ENCODE measurements around the gene XPR1. TPM values are rescaled to one million over a fixed set of nuclear protein-coding genes. Genes with fewer than 3 reads are reported as not detected.

XPR1 gene
- total and polyA plus RNA-seq, 2 donors: 9.5 to 10.3 TPM

DNA sequence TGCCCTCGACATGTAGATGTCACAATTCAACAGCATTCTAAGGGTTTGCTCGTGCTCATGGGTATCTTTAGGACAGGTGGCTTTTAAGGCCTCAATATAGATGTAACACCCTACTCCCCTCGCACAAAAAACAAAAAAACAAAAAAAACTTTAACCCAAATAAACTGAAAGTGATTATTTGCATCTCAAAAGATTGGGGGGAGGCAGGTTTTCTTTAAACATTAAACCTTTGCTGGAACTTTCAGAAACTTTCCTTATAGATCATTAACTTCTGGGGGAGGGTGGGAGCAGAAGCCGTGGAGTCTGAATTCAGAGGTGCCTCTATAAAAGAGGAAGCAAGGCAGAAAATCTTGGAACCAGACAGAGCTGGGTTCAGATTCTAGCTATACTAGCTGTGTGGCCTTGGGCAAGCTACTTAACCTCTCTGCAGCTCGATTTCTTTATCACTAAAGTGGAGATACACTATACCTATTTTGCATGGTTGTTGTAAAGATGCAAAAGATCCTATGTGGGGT is 277.7 kb downstream of the XPR1 start:
- Histone ChIP-seq H3K4me3 (ENCODE audit: low read length in 2 of 2) (no peak overlapping the region), H3K4me1 (ENCODE audit: control insufficient read depth in 2 of 2, insufficient read depth in 2 of 2, low read length in 2 of 2) (peaks cover 16 to 21% of the 10 kb centered on the region in 2 donors), H3K9me3 (ENCODE audit: control insufficient read depth in 2 of 2, insufficient read depth in 1 of 2, low read length in 1 of 2) (no peaks in the 10 kb centered on the region), H3K36me3 (ENCODE audit: control insufficient read depth in 2 of 2, insufficient read depth in 2 of 2, low read length in 1 of 2) (no peaks in the 10 kb centered on the region), H3K27me3 (ENCODE audit: control insufficient read depth in 2 of 2, insufficient read depth in 1 of 2, low read length in 1 of 2) (peaks cover 28 to 40% of the 10 kb centered on the region in 2 donors), H3K27ac (ENCODE audit: low read depth in 1 of 2, low read length in 1 of 2) (no peak overlapping the region)
- WGBS: 81% methylated on average over 5 of the region's 5 CpGs
- no peak for DNase-seq (ENCODE audit: low read depth in 6 of 9, low spot score in 9 of 9)

GRCh38 chr1:180911640-180912191 is 279.9 kb downstream of the XPR1 start:
- WGBS: 41% methylated on average over 17 of the region's 17 CpGs
- Histone ChIP-seq H3K36me3 (ENCODE audit: control insufficient read depth in 2 of 2, insufficient read depth in 2 of 2, low read length in 1 of 2) (no peaks in the 10 kb centered on the region), H3K27me3 (ENCODE audit: control insufficient read depth in 2 of 2, insufficient read depth in 1 of 2, low read length in 1 of 2) (peaks cover 30 to 58% of the 10 kb centered on the region in 2 donors), H3K27ac (ENCODE audit: low read depth in 1 of 2, low read length in 1 of 2) (peak overlapping the region in 1 of 2 donors; percentile 13), H3K4me3 (ENCODE audit: low read length in 2 of 2) (peak overlapping the region; percentile 32 to 56), H3K4me1 (ENCODE audit: control insufficient read depth in 2 of 2, insufficient read depth in 2 of 2, low read length in 2 of 2) (peaks cover 16 to 21% of the 10 kb centered on the region in 2 donors), H3K9me3 (ENCODE audit: control insufficient read depth in 2 of 2, insufficient read depth in 1 of 2, low read length in 1 of 2) (no peaks in the 10 kb centered on the region)
- no peak for DNase-seq (ENCODE audit: low read depth in 6 of 9, low spot score in 9 of 9)

DNA sequence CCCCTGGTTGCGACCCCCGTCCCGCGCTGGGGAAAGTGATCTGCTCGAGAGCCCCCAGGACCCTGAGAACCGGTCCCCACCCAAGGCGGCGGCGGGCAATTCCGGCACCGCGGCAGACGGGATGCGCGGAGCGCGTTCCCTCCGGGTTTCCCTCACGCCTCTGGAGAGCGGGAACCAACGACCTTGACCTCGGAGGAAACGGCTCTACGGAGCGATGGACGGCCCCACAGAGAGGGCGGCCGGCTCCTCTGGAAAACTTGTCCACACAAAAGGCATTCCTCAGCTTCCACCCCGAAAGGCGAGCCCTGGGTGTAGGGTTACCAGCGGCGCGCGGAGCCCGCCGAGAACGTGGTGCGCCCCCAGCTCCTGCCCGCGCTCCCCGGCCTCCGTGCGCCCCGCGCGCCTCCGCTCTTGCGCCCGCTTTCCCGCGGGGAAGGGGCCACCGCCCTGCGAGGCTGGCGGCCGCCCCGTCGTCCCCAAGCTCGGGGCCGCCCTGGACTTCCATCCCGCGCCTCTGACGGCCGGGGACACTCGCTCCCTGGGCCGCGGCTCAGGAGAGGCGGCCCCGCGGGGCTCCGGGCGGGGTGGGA is 280.5 kb downstream of the XPR1 start:
- Histone ChIP-seq H3K4me1 (ENCODE audit: control insufficient read depth in 2 of 2, insufficient read depth in 2 of 2, low read length in 2 of 2) (peaks cover 19 to 23% of the 10 kb centered on the region in 2 donors), H3K36me3 (ENCODE audit: control insufficient read depth in 2 of 2, insufficient read depth in 2 of 2, low read length in 1 of 2) (no peaks in the 10 kb centered on the region), H3K27ac (ENCODE audit: low read depth in 1 of 2, low read length in 1 of 2) (no peak overlapping the region), H3K27me3 (ENCODE audit: control insufficient read depth in 2 of 2, insufficient read depth in 1 of 2, low read length in 1 of 2) (peaks cover 30 to 61% of the 10 kb centered on the region in 2 donors), H3K4me3 (ENCODE audit: low read length in 2 of 2) (peak overlapping the region; percentile 32 to 56), H3K9me3 (ENCODE audit: control insufficient read depth in 2 of 2, insufficient read depth in 1 of 2, low read length in 1 of 2) (no peaks in the 10 kb centered on the region)
- no peak for DNase-seq (ENCODE audit: low read depth in 6 of 9, low spot score in 9 of 9)
- 1% methylated on average over 71 of the region's 71 CpGs for WGBS

GRCh38 chr1:180912801-180913565 is 281.2 kb downstream of the XPR1 start, which contains the start of gene KIAA1614:
TSS of gene KIAA1614 (plus strand) at chr1:180912897. CDS start at chr1:180913244, 347 bp downstream.
- Histone ChIP-seq H3K4me1 (ENCODE audit: control insufficient read depth in 2 of 2, insufficient read depth in 2 of 2, low read length in 2 of 2) (peaks cover 26% of the 10 kb centered on the region in 2 donors), H3K27me3 (ENCODE audit: control insufficient read depth in 2 of 2, insufficient read depth in 1 of 2, low read length in 1 of 2) (peaks cover 30 to 65% of the 10 kb centered on the region in 2 donors), H3K27ac (ENCODE audit: low read depth in 1 of 2, low read length in 1 of 2) (peak within 1 kb of the TSS in 1 of 2 donors; percentile 13), H3K36me3 (ENCODE audit: control insufficient read depth in 2 of 2, insufficient read depth in 2 of 2, low read length in 1 of 2) (no peaks in the 10 kb centered on the region), H3K4me3 (ENCODE audit: low read length in 2 of 2) (peak within 1 kb of the TSS; percentile 32 to 56), H3K9me3 (ENCODE audit: control insufficient read depth in 2 of 2, insufficient read depth in 1 of 2, low read length in 1 of 2) (no peaks in the 10 kb centered on the region)
- 13% methylated on average over 76 of the region's 76 CpGs for WGBS
- no peak for DNase-seq (ENCODE audit: low read depth in 6 of 9, low spot score in 9 of 9)

GRCh38 chr1:180915426-180915965 is 283.7 kb downstream of the XPR1 start:
- no peaks in the 10 kb centered on the region for H3K36me3 ChIP-seq (ENCODE audit: control insufficient read depth in 2 of 2, insufficient read depth in 2 of 2, low read length in 1 of 2)
- no peak overlapping the region for H3K4me3 ChIP-seq (ENCODE audit: low read length in 2 of 2)
- 97% methylated on average over 11 of the region's 11 CpGs for WGBS
- peaks cover 0 to 16% of the 10 kb centered on the region in 2 donors for H3K9me3 ChIP-seq (ENCODE audit: control insufficient read depth in 2 of 2, insufficient read depth in 1 of 2, low read length in 1 of 2)
- no peak for DNase-seq (ENCODE audit: low read depth in 6 of 9, low spot score in 9 of 9)
- peaks cover 30 to 63% of the 10 kb centered on the region in 2 donors for H3K27me3 ChIP-seq (ENCODE audit: control insufficient read depth in 2 of 2, insufficient read depth in 1 of 2, low read length in 1 of 2)
- H3K27ac ChIP-seq (ENCODE audit: low read depth in 1 of 2, low read length in 1 of 2): no peak overlapping the region
- peaks cover 46 to 51% of the 10 kb centered on the region in 2 donors for H3K4me1 ChIP-seq (ENCODE audit: control insufficient read depth in 2 of 2, insufficient read depth in 2 of 2, low read length in 2 of 2)

- Histone ChIP-seq H3K27ac (ENCODE audit: low read depth in 1 of 2, low read length in 1 of 2) (no peak overlapping the region), H3K4me1 (ENCODE audit: control insufficient read depth in 2 of 2, insufficient read depth in 2 of 2, low read length in 2 of 2) (peaks cover 42 to 45% of the 10 kb centered on the region in 2 donors), H3K36me3 (ENCODE audit: control insufficient read depth in 2 of 2, insufficient read depth in 2 of 2, low read length in 1 of 2) (no peaks in the 10 kb centered on the region), H3K9me3 (ENCODE audit: control insufficient read depth in 2 of 2, insufficient read depth in 1 of 2, low read length in 1 of 2) (peaks cover 0 to 16% of the 10 kb centered on the region in 2 donors), H3K4me3 (ENCODE audit: low read length in 2 of 2) (no peak overlapping the region), H3K27me3 (ENCODE audit: control insufficient read depth in 2 of 2, insufficient read depth in 1 of 2, low read length in 1 of 2) (peaks cover 29 to 58% of the 10 kb centered on the region in 2 donors)
- DNase-seq (ENCODE audit: low read depth in 6 of 9, low spot score in 9 of 9): no peak
- WGBS: 97% methylated on average over 17 of the region's 17 CpGs
Measured at GRCh38 chr1:180916012-180916770, 284.4 kb downstream of the XPR1 start.

DNA sequence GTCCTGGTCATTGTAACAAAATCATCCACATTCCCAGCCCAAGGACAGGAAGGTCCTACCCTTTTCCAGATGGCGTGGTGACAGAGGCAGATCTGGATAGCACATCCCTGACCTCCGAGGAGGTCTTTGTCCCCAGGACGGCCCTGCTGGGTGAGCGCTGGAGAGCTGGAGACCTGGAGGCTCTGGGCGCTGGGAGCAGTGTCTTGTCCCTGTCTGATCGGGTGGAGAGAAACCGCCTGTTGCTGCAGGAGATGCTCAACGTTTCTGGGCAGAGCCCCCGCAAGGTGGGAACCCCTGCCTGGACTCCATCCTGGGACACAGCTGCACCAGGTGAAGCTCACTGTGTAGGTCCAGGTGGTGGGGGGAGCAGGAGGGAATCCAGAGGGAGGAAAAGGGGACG is 284.9 kb downstream of the XPR1 start:
- H3K4me1 ChIP-seq (ENCODE audit: control insufficient read depth in 2 of 2, insufficient read depth in 2 of 2, low read length in 2 of 2): peaks cover 39 to 47% of the 10 kb centered on the region in 2 donors
- 94% methylated on average over 10 of the region's 10 CpGs for WGBS
- DNase-seq (ENCODE audit: low read depth in 6 of 9, low spot score in 9 of 9): no peak
- H3K27me3 ChIP-seq (ENCODE audit: control insufficient read depth in 2 of 2, insufficient read depth in 1 of 2, low read length in 1 of 2): peaks cover 24 to 53% of the 10 kb centered on the region in 2 donors
- no peak overlapping the region for H3K4me3 ChIP-seq (ENCODE audit: low read length in 2 of 2)
- no peak overlapping the region for H3K27ac ChIP-seq (ENCODE audit: low read depth in 1 of 2, low read length in 1 of 2)
- H3K36me3 ChIP-seq (ENCODE audit: control insufficient read depth in 2 of 2, insufficient read depth in 2 of 2, low read length in 1 of 2): no peaks in the 10 kb centered on the region
- H3K9me3 ChIP-seq (ENCODE audit: control insufficient read depth in 2 of 2, insufficient read depth in 1 of 2, low read length in 1 of 2): peaks cover 0 to 16% of the 10 kb centered on the region in 2 donors

- Histone ChIP-seq H3K9me3 (ENCODE audit: control insufficient read depth in 2 of 2, insufficient read depth in 1 of 2, low read length in 1 of 2) (peaks cover 0 to 16% of the 10 kb centered on the region in 2 donors), H3K36me3 (ENCODE audit: control insufficient read depth in 2 of 2, insufficient read depth in 2 of 2, low read length in 1 of 2) (no peaks in the 10 kb centered on the region), H3K4me3 (ENCODE audit: low read length in 2 of 2) (no peak overlapping the region), H3K27me3 (ENCODE audit: control insufficient read depth in 2 of 2, insufficient read depth in 1 of 2, low read length in 1 of 2) (peaks cover 17 to 45% of the 10 kb centered on the region in 2 donors), H3K27ac (ENCODE audit: low read depth in 1 of 2, low read length in 1 of 2) (no peak overlapping the region), H3K4me1 (ENCODE audit: control insufficient read depth in 2 of 2, insufficient read depth in 2 of 2, low read length in 2 of 2) (peaks cover 39 to 48% of the 10 kb centered on the region in 2 donors)
- no peak for DNase-seq (ENCODE audit: low read depth in 6 of 9, low spot score in 9 of 9)
- 86% methylated on average over 12 of the region's 12 CpGs for WGBS
Measured at GRCh38 chr1:180917306-180918065, 285.7 kb downstream of the XPR1 start.
